Activated CD4-positive, CD25-positive, alpha-beta regulatory T cell (primary cell): ENCODE results near the gene TEP1.
A peak's percentile ranks its signal among the peaks of the same experiment; 100 is the strongest.
"Not testable (repeated sequence)": the region's sequence is repeated elsewhere in the genome, so short reads cannot be mapped to it uniquely, and the experiment has no call there.

Experiments used
- DNase-seq, 4 experiments: peaks; one replicate each; lab custom pipeline; 2025; lab: John Stamatoyannopoulos, UW

TEP1 gene

DNA sequence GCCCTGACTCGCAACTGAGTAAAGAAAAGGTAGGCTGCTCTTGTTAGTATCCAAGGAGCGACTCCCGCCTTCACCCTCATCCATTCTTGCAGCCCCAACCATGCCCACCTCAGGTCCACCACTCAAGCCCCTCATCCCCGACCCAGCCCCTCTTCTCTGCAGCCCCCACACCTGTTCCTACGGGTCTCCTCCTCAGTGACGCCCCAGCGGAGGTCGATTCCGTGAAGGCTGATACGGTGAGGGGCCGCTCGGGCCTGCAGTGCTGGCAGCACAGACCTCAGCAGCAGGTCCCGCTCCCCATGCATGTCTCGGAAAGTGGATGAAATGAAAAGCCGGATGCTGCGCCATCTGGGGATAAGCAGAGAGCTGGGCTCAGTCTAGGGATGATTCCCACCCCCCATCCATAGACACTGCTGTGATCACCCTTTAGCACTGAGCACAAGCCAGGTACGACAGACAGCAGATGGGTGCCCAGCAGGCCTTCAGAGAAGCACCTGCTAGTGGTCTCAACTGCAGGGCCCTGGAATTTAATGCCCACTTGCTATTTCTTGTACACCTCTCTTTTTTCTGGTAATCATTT is 26.9 kb downstream of the TEP1 start:
- DNase-seq = no peak

DNA sequence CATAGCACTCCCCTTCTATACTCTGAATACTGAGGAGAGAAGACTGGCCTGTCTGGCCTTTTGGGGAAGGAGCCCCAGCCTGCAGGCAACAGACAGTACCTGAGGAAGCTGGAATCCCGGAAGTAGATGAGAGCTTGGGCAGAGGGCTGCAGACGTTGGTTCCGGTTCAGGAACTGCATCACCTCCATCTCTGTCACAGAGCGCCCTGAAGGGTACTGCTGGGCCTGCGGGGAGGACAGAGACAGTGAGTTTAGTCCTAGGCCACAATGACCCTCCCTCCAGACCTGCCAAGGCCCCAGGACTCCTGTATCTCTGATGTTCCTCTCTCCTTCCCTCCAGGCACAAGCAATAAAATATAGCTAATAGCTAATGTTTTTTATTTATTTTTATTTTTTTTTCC is 28.4 kb downstream of the TEP1 start:
- DNase-seq = no peak

DNA sequence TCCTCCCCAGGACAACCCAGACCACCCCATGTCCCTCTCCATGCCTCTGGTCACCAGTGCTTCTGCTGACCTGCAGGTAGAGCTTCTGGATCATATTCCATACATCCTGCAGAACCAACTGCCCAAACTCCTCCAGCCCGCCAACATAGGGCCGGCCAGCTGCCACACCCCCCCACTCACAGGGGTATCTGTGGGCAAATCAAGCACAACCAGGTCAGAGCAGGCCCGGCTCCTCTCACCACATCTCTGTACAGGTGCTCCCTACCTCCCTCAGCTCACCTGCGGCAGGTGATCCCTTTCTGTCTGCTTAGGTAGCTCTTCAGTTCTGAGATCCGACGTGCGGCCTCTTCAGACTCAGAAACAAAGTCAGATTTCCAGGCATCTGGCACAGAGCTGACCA is 29.0 kb downstream of the TEP1 start:
- no peak for DNase-seq

DNA sequence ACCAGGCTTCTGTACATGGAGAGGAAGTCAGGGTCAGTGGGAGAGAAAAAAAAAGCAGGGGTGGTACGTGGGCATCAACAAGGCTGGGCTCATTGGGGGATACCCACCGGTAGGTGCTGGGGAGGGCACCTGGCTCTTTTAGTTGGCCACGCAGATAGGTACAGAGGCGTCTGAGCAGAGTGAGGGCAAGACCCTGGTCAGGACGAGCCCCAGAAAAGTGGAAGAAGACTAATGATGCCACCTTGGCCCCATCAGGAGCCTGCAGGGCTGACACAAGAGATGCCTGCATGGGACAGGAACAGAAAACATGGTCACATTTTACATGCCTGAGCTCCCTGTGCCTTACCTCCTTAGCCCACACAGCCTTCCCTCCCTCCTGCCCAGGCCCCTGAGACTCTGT is 29.7 kb downstream of the TEP1 start:
- no peak for DNase-seq

DNA sequence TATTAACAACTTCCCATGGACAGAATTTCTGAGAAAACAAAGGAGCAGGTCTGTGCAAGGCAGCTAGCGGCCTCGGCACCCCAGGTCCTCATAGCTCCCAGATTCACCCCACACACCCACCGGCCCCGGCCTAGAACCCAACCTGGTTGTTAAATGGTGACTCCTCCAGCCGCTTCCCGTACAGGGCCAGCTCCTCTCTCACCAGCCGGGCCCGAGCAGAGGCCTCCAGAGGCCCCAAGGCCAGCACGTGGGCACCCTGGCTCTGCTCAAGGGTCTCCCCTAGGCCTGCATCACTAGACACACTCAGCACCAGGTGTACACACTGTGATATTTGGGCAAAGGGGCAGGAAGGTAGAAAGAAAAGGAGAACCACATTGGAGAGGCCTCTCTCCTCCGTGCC is 30.3 kb downstream of the TEP1 start:
- no peak for DNase-seq

DNA sequence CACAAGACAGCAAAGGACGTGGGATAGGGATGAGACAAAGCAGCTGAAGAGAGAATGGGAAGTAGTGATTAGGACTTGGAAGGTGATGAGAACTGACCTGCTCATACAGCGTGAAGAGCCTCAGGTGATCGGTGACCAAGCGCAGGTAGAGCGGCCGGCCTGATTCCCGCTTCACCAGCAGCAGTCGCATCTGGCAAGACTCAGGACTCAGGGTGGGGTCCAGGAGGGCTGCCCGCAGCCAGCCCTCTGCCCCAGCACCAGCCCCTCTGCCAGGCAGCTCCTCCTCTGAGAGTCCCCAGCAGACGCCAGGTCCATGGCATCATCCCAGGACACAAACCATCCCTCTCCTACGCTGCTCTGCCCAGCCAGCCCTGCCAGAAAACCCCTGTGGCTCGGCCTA is 30.8 kb downstream of the TEP1 start:
- DNase-seq = no peak

DNA sequence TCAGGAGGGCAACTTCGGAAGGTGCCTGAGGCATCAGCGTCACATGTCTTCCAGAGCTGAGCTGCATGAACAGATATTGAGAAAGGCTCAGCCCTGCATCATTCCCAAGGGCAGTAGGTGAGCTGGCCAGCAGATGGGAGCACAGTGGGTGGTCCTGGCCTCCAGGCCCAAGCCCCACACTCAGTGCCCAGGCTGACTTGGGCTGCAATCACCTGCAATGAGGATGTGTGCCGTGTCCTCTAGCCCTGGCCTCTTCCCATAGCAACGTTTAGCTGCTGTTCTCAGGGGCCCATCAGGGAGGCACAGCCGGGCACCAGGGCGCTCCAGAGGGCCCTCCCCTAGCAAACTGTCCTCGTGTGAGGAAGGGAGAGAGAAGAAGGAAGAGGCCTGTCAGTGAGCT is 32.0 kb downstream of the TEP1 start:
- no peak for DNase-seq

DNA sequence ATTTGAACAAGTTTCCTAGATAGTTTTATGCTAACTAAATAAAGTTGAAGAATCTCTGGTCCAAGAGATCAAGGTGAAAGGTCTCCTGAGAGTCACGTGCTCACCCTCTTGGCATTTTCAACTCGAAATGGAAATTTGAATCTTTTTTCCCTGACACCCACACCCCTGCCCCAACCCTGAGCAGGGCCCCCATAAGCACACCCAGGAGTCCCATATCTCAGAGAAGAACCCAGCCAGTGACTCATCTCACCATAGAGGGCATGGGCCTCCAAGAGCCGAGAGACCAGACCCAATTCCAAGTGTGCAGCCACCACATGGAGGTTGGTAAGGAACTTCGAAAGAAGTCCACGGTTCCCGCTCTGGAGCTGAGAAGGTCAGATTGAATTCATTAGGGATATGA is 32.6 kb downstream of the TEP1 start:
- DNase-seq = no peak

DNA sequence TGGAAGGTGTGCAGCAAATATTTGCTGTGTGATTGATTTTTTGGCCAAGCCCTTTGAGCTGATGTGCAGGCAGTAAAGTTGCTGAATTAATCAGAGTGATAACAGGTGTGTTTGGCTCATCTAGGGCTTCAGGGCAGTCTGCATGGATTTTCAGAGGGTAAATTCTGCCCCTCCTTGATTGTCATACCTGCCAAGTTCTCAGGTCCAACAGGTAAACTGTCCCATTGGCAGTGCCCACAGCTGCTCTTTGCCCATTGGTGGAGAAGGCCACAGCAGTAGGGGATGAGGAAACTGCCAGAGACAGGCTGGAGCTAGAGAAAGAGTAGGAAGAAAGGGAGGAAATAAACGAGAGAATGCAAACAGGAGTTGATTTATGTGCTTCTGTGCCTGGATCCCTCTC is 33.6 kb downstream of the TEP1 start:
- DNase-seq = no peak

DNA sequence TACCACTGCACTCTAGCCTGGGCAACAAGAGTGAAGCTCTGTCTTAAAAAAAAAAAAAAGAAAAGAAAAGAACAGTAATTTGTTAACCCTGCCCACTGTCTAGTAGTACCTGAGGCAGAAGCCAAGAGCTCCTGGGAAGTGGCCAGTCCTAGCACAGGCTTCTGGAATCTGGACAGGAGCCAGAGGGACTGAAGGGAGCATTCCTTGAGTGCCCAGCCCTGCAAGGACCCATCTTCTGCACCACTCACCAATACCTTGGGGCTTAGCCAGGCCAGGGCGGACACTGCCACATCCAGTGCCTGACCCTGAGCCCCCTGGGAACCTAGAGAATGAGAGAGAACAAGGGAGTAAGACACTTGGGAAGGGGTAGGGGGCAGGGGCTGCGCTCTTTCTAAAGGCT is 36.1 kb downstream of the TEP1 start:
- DNase-seq = no peak

DNA sequence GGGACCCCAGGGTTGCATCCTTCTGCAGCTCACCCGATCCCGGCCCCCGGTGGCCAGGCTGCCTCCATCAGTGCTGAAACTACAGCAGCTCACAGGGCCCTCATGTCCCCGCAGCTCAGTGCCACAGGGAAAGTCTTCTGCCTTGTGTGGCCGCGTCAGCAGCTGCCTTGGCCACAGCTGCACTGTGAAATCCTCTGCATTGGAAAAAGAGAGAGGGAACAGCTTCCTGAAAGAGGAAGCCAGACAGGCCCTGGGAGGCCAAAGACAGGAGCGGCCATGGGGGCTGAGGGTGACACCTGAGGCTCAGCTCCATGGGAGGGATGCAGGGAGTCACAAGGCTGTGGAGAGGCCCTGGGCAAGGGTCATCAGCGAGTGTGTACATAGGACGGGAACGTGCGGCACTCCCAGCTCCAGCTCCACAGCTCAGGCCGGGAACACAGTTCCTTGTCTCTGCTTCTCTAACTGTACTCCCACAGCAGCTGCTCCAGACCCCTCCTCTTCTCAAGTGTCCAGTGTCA is 37.2 kb downstream of the TEP1 start:
- DNase-seq = no peak

DNA sequence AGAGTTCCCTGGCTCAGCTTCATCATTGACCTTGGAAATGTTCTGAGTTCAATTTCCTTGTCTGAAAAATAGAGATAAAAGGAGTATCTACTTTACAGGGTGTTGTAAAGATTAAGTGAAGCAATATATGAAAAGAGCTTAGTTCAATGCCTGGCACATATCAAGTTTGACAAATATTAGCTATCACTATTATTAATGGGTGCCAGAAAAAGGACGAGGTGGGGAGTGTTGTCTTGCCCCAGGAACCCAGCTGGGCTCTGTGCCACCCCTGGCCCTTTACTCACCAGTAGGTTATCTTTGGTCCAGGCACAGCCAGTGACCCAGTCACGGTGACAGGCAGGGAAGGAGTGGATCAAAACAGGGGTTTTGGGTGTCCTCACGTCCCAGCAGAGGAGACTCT is 37.8 kb downstream of the TEP1 start:
- no peak for DNase-seq

DNA sequence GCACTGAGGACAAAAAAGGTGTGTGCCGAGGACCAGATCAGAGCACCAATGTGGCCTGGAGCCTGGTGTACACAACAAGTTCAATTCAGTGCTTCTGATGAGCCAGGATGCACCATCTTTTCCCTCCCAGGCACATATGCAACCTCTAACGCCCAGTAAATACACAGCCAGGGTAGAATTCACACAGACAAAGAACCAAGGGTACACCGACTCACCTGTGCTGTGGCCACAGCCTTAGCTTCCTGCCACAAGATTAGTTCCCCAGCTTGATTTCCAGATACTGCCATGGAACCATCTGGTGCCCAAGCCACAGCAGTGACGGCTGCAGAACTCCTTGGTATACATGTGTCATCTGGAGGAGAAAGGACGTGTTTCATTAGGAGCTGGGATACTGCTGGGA is 40.5 kb downstream of the TEP1 start:
- DNase-seq = no peak

DNA sequence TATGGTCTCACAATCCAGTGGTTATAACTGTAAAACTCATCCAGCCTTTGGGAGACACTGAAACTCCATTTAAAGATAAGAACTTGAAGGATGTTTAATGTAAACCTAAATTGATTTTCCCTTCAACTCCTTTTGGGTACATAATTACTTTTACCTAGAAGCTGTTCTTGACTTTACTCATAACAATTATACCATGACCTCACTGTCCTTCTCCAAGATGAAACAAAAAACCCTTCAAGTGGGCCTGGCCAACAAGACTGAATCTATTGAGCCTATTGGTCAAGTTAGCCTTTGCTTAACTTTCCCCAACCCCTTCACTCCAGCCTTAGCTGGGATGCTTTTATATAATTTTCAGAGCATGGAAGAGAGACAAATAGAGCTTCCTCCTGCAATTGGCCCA is 47.4 kb downstream of the TEP1 start:
- DNase-seq = no peak

DNA sequence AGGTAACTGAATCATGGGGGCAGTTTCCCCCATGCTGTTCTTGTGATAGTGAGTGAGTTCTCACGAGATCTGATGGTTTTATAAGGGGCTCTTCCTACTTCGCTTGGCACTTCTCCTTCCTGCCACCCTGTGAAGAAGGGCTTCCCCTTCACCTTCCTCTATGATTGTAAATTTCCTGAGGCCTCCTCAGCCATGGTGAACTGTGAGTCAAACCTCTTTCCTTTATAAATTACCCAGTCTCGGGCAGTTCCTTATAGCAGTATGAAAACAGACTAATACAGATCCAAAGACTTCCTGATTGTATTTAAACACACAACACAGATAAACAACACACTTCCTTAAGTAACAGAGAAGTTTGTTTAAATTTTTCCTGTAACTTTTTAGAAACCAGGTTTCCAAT is 54.8 kb downstream of the TEP1 start:
- not testable (repeated sequence) for DNase-seq

DNA sequence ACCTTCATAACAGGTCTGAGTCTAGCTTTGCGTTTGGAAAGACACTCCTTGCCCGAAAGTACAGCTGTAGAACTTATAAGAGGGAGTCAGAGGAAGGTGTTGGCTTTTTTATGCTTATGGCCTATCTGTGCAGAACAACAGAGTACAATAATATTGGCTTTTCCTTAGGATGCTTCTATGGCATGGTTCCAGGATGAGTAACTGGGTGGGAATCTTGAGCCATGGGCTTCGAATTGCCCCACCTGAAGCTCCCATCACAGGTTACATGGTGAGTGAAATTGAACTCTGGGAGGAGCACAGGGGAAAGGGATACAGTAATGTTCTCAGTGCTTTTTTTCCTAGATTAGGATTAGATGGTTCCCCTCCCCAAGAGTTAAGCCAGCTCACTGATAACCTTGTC is 56.9 kb downstream of the TEP1 start:
- DNase-seq = no peak

DNA sequence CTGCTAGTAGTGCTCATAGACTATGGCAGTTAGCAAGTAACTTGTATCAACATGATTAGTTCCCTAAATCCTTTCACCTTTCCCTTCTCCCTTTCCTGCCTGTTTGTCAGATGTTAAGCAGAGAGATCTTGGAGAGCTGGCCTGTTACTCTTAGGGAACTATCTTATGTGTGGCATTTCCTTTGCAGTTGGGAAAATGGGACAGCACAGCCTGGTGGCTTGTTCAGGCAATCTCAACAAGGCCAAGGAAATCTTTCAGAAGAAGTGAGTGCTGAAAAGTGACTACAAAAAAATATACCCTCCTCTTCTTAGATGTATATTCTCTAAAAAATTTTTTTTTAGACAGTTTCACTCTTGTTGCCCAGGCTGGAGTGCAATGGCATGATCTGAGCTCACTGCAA is 62.4 kb downstream of the TEP1 start:
- DNase-seq = no peak

DNA sequence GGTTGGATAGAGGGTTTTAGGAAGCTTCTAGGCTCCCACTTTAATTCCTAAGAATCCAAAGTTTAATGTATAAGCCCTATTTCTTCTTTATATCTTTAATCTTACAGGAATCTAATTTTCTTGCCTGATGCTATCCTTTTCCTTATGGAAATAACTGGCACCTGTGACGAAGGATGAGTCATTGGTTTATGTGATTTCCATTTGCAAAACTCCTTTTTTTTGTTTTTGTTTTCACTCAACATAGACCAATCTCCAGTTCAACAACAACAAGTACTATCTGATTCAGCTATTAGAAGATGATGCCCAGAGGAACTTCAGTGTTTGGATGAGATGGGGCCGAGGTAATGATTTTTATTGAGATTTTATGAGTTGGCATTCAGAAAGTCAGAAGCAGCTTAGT is 63.0 kb downstream of the TEP1 start:
- no peak for DNase-seq

DNA sequence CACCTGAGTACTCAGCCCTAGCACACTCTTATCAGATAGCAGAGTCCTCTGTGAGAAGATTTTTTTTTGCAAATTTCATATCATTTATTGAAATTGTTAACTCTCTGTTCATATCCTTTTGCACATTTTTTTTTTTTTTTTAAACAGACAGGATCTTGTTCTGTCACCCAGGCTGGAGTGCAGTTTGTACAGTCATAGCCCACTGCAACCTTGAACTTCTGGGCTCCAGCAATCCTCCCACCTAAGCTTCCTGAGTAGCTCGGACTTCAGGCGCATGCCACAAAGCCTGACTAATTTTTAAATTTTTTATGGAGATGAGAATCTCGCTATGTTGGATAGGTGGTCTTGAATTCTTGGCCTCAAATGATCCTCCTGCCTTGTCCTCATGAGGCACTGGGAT is 65.6 kb downstream of the TEP1 start:
- DNase-seq = no peak

DNA sequence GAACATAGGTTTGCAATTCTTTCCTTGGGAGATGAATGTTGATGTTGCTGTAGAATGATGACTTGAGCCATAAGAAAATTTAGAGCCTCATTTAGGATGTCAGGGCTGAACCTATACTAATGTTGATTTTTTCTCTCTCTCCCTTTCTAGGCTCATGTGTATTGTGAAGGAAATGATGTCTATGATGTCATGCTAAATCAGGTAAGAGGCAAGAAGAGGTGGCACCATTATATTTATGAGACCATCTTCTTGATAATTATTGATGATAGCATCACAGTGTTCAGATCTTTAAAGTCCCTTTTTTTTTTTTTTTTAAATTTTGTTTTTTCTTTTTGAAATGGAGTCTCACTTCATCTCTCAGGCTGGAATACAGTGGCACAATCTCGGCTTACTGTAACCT is 66.6 kb downstream of the TEP1 start:
- DNase-seq = no peak

DNA sequence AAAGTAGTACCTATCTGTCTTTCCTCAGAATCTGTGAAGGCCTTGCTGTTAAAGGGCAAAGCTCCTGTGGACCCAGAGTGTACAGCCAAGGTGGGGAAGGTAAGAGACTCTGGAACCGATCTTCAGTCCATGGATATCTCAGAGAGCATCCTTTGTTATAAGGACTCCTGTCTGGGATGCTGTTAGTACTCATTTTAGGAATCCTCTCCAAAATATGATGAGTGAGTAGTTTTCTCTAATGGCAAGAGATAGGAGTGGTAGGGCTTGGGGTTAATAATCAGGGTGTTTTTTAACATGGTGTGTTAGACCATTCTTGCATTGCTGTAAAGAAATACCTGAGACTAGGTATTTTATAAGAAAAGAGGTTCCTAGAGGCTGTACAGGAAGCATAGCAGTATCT is 67.9 kb downstream of the TEP1 start:
- no peak for DNase-seq

DNA sequence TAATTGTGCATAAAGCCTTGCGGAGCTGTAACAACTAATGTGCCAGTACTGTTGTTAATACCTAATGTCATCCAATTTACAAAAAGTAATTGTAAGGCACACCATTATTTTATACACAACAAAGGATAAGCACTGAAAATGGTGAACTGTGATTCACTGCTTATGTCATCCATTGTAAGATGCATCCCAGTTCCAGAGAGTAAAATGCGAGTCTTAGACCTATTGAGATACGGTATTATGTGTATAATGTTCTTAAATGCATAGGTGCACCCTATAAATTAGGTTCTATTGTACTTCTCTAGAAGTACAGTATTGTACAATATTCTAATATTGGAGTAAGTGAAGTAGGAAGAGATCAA is 69.5 kb downstream of the TEP1 start:
- DNase-seq = no peak

DNA sequence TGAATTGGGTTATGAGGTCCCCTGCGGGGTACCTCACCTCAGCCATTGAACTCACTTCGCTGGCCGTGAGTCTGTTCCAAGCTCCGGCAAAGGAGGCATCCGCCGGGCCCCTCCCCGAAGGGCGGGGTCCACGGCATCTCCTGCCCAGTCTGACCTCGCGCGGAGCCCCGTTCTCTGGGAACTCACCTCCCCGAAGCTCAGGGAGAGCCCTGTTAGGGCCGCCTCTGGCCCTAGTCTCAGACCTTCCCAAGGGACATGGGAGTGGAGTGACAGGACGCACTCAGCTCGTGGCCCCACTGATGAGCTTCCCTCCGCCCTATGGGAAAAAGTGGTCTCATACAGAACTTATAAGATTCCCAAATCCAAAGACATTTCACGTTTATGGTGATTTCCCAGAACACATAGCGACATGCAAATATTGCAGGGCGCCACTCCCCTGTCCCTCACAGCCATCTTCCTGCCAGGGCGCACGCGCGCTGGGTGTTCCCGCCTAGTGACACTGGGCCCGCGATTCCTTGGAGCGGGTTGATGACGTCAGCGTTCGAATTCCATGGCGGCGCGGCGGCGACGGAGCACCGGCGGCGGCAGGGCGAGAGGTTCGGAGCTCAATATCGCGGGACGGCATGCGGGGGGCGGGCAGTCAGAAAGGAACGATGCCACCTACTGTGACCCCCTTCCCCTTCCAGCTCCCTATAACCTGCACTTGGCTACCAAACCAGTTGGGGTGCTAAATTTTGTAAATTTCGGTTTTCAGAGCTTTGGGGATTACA is 70.0 kb downstream of the TEP1 start, which contains the start of gene PARP2:
Gene PARP2 (plus strand): TSS at position 544 of the 770 bp plus-strand sequence. CDS start 7 bp downstream, at position 551.
- DNase-seq = peak; percentile 65 to 76 (median 72)

DNA sequence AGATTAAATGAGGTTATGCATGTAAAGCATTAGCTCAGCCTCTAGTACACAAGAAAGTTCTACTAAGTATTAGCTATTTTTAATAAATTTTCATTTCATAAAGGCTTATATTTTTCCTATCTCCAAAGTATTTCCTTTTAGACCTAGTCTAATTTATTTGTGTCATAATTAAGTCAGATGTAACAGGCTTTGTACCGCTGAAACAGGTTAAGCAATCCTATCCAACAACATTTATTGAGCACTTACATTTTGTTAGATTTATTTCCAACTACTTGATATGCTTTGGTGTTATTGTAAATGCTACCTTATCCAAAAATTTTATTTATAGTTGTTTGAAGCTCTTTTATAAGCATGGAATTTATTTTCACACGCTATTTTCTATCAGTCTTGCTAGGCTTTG is 71.7 kb downstream of the TEP1 start:
- DNase-seq = no peak
